ENCODE measurements around the gene WWOX. TPM values are rescaled to one million over a fixed set of nuclear protein-coding genes. Genes with fewer than 3 reads are reported as not detected.

Gene WWOX
- total and polyA plus RNA-seq, 2 donors (not counting 3 experiments of a cell fraction or from before 2014, with no cell fraction given): 6.2 to 12.5 TPM

DNA sequence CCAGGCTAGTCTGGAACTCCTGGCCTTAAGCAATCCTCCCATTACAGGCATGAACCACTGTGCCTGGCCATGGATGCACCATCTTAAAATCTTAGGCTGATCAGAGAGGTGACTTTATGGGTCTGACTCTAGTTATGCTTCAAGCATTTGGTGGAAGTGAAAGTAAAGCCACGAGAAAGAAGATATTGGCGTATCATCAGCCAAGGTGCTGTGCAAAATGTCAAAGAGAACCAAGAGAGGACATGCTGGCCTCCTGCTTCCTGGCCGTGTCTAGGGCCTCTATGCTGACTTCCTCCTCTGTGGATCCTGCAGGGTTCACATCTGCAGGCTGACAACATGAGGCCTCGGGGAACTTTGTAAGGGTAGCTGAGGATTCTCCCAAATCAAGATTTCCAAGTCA, 1115.8 kb downstream of the WWOX start:
- no TSS peak for BruUV-seq (replicated peaks)
- Histone ChIP-seq H3K9me1 (replicated peaks; ENCODE audit: control insufficient read depth, extremely low read depth, insufficient read depth, low read length) (no peaks in the 10 kb centered on the region), H3K4me3 (replicated peaks in 1 of 3; ENCODE audit: insufficient read depth in 1 of 3, low read depth in 1 of 3, low read length in 3 of 3) (no peak overlapping the region), H4K20me1 (replicated peaks; ENCODE audit: control insufficient read depth, extremely low read depth, insufficient read depth, low read length) (no peaks in the 10 kb centered on the region), H2AFZ (ENCODE audit: low read depth, low read length) (no peak overlapping the region), H3K27me3 (ENCODE audit: control insufficient read depth in 2 of 2, insufficient read depth in 2 of 2, low read length in 2 of 2) (no peaks in the 10 kb centered on the region), H3K79me2 (ENCODE audit: control insufficient read depth, insufficient read depth, low read length) (no peaks in the 10 kb centered on the region), H3K4me2 (ENCODE audit: insufficient read depth, low read length) (no peak overlapping the region), H3K9me3 (replicated peaks; ENCODE audit: control insufficient read depth, insufficient read depth, low read length) (peaks cover 2% of the 10 kb centered on the region), H3K4me1 (ENCODE audit: control insufficient read depth, extremely low read depth, insufficient read depth, low read length) (no peaks in the 10 kb centered on the region), H3K9ac (replicated peaks; ENCODE audit: extremely low read depth, insufficient read depth, low read length) (no peak overlapping the region), H3K36me3 (ENCODE audit: control insufficient read depth in 2 of 2, extremely low read depth in 1 of 2, insufficient read depth in 2 of 2, low read length in 2 of 2) (no peaks in the 10 kb centered on the region), H3K27ac (ENCODE audit: insufficient read depth, low read depth, low read length) (no peak overlapping the region)
- CTCF ChIA-PET: no interaction called here
- intact Hi-C loops (cut with micrococcal nuclease): no loop called here
- POLR2A ChIA-PET: no interaction called here
- DNase-seq (ENCODE audit: low read depth, low spot score) (no peak), FAIRE-seq (no peak)
- no peak for TF ChIP-seq MYC (IDR thresholded peaks at IDR 0.05; ENCODE audit: low read depth, low read length)
- no peak for TF ChIP-seq FOS (IDR thresholded peaks at IDR 0.05; ENCODE audit: borderline replicate concordance, insufficient read depth, low read length)
- no peak for TF ChIP-seq JUN (IDR thresholded peaks at IDR 0.05; ENCODE audit: borderline replicate concordance, insufficient read depth, insufficient read length, low read depth)
- dilution Hi-C loops (cut with MboI; ENCODE audit: extremely low pct_ligation_motif_present, low sequenced_read_pairs): no loop called here

DNA sequence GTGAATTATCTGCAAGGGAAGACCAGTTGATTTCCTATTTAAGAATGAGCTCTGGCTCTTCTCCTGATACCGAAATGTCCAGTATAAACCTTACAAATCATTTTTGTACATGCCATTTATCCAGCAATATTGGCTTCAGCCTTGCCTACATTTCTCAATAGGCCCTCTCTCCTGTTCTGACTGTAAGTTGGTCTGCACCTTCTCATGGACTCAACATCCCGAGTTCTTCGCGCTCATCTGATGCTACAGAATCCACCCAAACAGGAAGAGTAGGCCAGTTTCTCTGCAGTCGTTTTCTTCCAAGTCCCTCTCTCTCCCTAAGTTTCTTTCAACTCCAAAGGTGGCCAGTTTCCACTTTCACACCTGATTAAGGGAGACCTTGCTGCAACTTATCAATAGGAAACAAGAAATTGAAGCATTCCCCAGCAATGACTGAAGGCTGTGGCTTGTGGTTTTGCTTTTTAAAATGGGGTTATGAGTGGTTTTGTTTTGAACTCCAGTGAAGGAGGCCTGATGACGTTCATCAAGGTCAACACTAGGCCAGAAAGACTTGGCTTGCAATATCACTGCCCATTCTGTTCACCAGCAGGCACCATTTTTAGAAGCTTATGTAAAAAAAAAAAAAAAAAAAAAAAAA, 1118.0 kb downstream of the WWOX start:
- intact Hi-C loops (cut with micrococcal nuclease): no loop called here
- no peaks in the 10 kb centered on the region for H3K36me3 ChIP-seq (ENCODE audit: control insufficient read depth in 2 of 2, extremely low read depth in 1 of 2, insufficient read depth in 2 of 2, low read length in 2 of 2)
- no TSS peak for BruUV-seq (replicated peaks)
- H2AFZ ChIP-seq (ENCODE audit: low read depth, low read length): no peak overlapping the region
- no peaks in the 10 kb centered on the region for H3K4me1 ChIP-seq (ENCODE audit: control insufficient read depth, extremely low read depth, insufficient read depth, low read length)
- no peaks in the 10 kb centered on the region for H3K79me2 ChIP-seq (ENCODE audit: control insufficient read depth, insufficient read depth, low read length)
- dilution Hi-C loops (cut with MboI; ENCODE audit: extremely low pct_ligation_motif_present, low sequenced_read_pairs): no loop called here
- peaks cover 4% of the 10 kb centered on the region for H3K9me3 ChIP-seq (replicated peaks; ENCODE audit: control insufficient read depth, insufficient read depth, low read length)
- ChIA-PET CTCF (no interaction called here), POLR2A (no interaction called here)
- no peak overlapping the region for H3K27ac ChIP-seq (ENCODE audit: insufficient read depth, low read depth, low read length)
- H3K9me1 ChIP-seq (replicated peaks; ENCODE audit: control insufficient read depth, extremely low read depth, insufficient read depth, low read length): no peaks in the 10 kb centered on the region
- H4K20me1 ChIP-seq (replicated peaks; ENCODE audit: control insufficient read depth, extremely low read depth, insufficient read depth, low read length): no peaks in the 10 kb centered on the region
- FAIRE-seq (no peak), DNase-seq (ENCODE audit: low read depth, low spot score) (no peak)
- no peak overlapping the region for H3K4me3 ChIP-seq (replicated peaks in 1 of 3; ENCODE audit: insufficient read depth in 1 of 3, low read depth in 1 of 3, low read length in 3 of 3)
- no peaks in the 10 kb centered on the region for H3K27me3 ChIP-seq (ENCODE audit: control insufficient read depth in 2 of 2, insufficient read depth in 2 of 2, low read length in 2 of 2)
- TF ChIP-seq, protein P1, sequence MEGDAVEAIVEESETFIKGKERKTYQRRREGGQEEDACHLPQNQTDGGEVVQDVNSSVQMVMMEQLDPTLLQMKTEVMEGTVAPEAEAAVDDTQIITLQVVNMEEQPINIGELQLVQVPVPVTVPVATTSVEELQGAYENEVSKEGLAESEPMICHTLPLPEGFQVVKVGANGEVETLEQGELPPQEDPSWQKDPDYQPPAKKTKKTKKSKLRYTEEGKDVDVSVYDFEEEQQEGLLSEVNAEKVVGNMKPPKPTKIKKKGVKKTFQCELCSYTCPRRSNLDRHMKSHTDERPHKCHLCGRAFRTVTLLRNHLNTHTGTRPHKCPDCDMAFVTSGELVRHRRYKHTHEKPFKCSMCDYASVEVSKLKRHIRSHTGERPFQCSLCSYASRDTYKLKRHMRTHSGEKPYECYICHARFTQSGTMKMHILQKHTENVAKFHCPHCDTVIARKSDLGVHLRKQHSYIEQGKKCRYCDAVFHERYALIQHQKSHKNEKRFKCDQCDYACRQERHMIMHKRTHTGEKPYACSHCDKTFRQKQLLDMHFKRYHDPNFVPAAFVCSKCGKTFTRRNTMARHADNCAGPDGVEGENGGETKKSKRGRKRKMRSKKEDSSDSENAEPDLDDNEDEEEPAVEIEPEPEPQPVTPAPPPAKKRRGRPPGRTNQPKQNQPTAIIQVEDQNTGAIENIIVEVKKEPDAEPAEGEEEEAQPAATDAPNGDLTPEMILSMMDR (IDR thresholded peaks at IDR 0.05; ENCODE audit: extremely low read depth in 1 of 2, insufficient read depth in 1 of 2, low read depth in 1 of 2, low read length in 2 of 2): no peak
- no peak for TF ChIP-seq MYC (IDR thresholded peaks at IDR 0.05; ENCODE audit: low read depth, low read length)
- no peak for TF ChIP-seq FOS (IDR thresholded peaks at IDR 0.05; ENCODE audit: borderline replicate concordance, insufficient read depth, low read length)
- TF ChIP-seq POLR2A (IDR thresholded peaks at IDR 0.05; ENCODE audit: low read depth, low read length): no peak
- TF ChIP-seq, protein P2, sequence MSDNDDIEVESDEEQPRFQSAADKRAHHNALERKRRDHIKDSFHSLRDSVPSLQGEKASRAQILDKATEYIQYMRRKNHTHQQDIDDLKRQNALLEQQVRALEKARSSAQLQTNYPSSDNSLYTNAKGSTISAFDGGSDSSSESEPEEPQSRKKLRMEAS (IDR thresholded peaks at IDR 0.05; ENCODE audit: insufficient read depth, insufficient read length): no peak
- no peak for TF ChIP-seq EZH2 (IDR thresholded peaks at IDR 0.05; ENCODE audit: borderline replicate concordance, low read depth, low read length, severe bottlenecking)
- TF ChIP-seq POLR2AphosphoS5 (IDR thresholded peaks at IDR 0.05; ENCODE audit: insufficient read depth, low read depth, low read length): no peak
- TF ChIP-seq JUN (IDR thresholded peaks at IDR 0.05; ENCODE audit: borderline replicate concordance, insufficient read depth, insufficient read length, low read depth): no peak
- TF ChIP-seq GATA2 (IDR thresholded peaks at IDR 0.05; ENCODE audit: insufficient read depth, insufficient read length, low read depth, low read length): no peak
- H3K9ac ChIP-seq (replicated peaks; ENCODE audit: extremely low read depth, insufficient read depth, low read length): no peak overlapping the region
- H3K4me2 ChIP-seq (ENCODE audit: insufficient read depth, low read length): no peak overlapping the region
